ENCODE measurements around the gene KATNB1. TPM values are rescaled to one million over a fixed set of nuclear protein-coding genes. Genes with fewer than 3 reads are reported as not detected.
"Not testable (repeated sequence)": the region's sequence is repeated elsewhere in the genome, so short reads cannot be mapped to it uniquely, and the experiment has no call there.

The KATNB1 gene
- total RNA-seq, 1 experiment from 2014 or later, result 20.2 TPM

DNA sequence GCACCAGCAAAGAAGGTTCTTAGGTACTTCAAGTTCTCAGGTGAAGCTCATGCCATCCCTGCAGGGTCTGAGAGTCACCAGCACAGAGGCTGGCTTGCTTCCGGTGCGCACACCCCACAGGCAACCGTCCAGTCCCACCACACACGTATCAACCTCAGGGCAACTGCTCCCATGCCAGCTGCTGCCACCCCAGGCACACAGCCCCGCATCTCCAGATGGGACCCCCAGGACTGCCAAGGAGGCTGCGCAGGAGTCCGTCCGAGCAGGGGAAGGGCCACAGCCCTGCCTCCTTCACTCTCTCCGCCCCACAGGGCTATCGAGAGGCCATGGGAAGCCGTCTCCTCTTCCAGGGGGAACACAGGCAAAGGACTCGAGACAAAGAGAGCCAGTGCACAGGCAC is 53.4 kb downstream of the KATNB1 start:
- no peak for DNase-seq (ENCODE audit: low read depth, low spot score)
- in situ Hi-C loops (cut with HindIII; ENCODE audit: low pct_unique_long_range_greater_than_20kb, low sequenced_read_pairs), result no loop called here

DNA sequence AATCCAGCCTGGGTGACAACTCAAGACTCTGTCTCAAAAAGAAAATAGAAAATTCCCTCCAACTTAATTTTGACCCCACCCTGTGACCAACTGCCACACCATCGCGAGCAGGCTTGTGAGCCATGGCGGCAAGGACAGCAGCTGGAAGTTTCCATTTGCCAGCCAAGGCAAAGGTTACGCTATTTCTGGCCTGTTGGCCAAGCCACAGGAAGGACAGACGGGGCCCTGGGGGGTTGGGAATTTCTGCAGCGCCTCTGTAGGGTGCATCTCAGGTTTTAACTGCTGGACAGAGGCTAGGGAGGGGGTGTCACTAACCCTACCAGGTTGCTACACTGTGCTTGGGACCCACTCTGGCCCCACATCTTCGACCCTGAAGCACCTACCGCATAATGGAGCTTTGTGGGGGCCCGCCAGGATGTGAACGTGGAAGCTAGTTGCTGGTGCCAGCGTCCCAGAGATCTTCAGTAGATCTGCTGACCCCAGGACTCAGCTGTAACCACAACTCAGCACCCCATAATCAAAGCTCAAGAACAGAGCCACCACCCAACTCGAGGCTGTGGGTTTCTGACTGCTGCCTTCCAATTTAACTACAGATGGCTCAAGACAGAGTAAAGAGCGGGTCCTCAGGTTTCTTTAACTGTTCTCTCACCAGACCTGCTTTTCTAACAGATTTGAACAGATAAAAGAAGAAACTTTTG is 55.8 kb downstream of the KATNB1 start:
- in situ Hi-C loops (cut with HindIII; ENCODE audit: low pct_unique_long_range_greater_than_20kb, low sequenced_read_pairs), result no loop called here
- DNase-seq (ENCODE audit: low read depth, low spot score), result no peak

DNA sequence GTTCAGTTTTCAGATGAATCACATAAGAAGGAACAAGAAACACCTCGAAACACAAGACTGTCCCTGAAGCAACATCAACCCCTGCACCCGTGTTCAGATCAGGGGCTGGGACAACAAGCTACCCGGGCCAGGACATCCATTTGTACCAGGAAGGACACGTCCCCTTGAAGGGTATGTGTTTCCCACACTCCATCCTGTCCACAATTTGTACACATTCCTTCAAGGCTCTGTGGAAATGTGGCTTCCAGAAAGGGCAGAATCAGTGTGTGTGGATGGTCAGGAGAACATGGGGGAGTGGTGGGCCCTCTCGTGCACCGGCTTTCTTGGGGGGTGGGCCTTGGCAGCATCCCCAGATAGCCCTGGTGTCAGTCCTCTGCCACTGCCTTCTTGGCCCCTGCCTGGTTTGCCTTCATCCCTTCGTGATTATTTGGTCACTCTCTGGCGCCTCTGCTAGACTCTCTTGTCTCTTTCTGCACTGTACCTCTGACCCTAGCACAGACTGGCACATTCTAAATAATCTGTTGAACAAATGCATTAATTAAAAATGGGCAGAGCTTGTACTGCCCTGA is 56.4 kb downstream of the KATNB1 start:
- in situ Hi-C loops (cut with HindIII; ENCODE audit: low pct_unique_long_range_greater_than_20kb, low sequenced_read_pairs), result no loop called here

DNA sequence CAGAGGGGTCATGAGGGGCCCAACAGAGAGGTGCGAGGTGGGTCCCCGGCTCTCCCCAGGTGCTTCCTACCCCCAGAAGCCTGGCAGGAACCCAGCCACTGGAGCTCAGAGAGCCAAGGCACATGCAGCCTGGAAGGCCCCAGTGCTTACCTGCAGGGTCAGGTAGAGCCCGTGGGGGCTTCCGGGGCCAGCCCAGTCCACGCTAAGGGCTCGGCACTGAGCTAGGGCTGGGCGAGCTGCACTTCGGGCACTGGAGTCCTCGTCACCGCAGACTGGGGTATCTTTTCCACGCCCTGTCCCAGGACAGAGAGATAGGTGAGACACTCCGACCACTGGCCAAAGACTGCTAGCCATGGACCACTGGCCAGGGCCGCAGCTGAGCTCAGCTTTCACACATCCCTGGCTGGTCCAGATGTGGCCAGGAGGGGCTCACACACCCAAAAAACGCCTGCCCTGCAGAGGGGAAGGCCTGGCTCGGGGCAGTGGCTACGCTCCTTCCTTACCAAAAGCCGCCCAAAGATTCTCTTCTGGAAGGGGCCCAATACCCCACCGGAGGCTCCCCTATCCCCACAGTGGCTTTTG is 59.4 kb downstream of the KATNB1 start:
- no peak for DNase-seq (ENCODE audit: low read depth, low spot score)
- in situ Hi-C loops (cut with HindIII; ENCODE audit: low pct_unique_long_range_greater_than_20kb, low sequenced_read_pairs), result no loop called here

More for the DNA sequence above, 56.4 kb downstream of the KATNB1 start:
- DNase-seq (ENCODE audit: low read depth, low spot score), result no peak

DNA sequence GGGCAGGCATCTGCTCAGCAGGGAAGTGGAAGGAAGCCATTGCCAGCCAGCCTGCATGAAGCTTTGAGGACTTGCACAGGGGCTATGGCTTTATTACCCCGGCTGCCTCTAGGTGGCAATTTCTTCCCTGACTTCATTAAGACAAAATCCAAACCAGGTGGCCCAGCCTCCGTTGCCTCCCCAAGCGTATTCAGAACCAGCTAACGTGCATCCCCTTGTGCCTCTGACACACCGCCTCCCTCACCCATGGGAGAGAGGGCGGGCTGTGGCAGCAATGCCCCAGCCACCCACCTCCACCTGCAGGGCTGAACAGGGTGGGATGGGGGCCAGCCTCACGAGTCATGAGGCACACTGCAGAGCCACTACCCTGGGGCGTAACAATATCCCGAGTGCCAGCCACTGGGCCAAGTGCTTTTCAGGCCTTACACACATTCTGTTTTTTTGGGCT is 59.9 kb downstream of the KATNB1 start:
- in situ Hi-C loops (cut with HindIII; ENCODE audit: low pct_unique_long_range_greater_than_20kb, low sequenced_read_pairs), result no loop called here
- DNase-seq (ENCODE audit: low read depth, low spot score), result peak; percentile 64

DNA sequence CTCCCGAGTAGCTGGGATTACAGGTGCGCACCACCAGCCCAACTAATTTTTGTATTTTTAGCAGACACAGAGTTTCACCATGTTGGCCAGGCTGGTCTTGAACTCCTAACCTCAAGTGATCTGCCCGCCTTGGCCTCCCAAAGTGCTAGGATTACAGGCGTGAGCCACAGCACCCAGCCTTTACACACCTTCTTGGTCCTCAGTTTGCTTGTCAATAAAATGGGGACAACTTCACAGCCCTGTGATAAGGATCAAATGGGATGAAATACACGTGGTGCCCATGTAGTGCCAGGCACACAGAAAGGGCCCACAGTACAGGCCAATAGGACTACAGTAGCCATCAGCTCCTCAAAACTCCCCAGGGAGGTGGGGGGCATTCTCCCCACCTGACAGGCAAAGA is 60.4 kb downstream of the KATNB1 start:
- DNase-seq (ENCODE audit: low read depth, low spot score); in situ Hi-C loops (cut with HindIII; ENCODE audit: low pct_unique_long_range_greater_than_20kb, low sequenced_read_pairs): not testable (repeated sequence)

DNA sequence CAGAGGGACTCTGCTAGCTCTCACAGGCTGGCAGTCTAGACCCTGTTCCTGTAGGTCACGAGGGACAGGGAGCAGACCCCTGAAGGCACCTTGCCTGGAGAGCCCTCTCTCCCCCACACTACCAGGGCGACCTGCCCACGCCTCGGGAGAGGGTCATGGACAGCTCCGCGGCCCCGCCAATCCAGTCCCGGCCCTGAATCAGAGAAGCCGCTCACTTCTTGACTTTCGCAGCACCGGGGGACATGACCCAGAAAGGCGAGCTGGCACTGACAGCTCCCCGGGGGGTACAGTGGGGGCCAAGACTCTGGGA is 61.6 kb downstream of the KATNB1 start:
- no peak for DNase-seq (ENCODE audit: low read depth, low spot score)
- in situ Hi-C loops (cut with HindIII; ENCODE audit: low pct_unique_long_range_greater_than_20kb, low sequenced_read_pairs), result no loop called here

DNA sequence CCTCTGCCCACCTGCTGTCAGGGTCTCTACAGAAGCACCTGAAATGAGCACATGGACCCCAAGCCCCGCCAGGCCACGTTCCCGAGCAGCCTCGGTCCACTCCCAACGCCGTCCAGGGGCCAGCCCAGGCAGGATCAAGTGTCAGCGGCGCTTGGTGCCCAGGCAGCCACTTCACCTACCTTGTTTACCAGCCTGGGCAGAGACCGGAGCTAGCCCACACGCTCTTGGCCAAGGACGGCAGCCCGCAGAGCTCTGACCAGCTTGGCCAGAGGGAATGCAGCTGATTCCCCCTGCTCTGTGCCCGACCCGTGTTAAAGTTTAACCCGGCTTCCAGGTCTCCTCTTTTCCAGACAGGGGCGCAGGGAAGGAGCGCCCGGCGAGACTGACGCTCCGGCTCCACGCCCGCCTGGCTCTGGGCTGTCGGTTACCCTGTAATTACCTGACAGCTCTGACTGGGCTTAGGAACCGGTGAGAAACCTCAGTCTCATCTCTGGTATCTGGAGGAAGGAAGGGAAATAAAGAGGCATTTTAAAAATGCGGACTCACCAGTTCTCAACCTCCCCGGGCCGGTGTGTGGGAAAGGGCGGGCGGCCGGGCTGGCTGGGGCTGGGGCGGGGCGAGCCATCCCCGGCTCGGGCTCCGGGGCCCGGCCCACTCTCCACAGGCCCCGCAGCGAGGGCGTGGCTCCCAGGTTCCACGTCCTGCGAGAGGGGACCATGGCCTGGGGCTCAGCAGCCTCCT is 62.1 kb downstream of the KATNB1 start:
- in situ Hi-C loops (cut with HindIII; ENCODE audit: low pct_unique_long_range_greater_than_20kb, low sequenced_read_pairs), result no loop called here

DNA sequence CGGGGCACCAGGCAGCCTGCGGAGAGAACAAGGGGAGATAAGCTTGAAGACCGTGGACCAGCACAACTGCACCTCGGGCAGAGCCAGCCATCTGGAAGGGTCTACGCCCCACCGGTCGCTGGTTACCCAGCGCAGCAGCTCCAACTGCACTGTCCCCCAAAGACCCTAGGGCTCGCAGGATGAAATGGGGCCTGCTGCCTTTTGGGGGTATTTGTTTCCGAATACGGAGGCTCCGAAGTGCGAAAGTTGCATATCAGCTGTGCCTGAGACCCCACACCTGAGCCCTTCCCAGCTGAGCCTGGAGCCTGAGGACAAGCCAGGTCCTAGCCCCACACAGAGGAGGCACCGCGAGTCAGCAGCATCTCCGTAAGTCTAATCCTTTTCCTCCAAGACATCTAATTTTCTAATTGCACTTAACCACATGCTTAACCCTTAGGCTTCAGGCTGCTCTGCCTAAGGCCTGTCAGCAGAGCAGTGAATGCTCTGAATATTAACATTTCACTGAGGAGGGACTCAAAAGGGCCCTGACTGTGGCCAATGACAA is 62.8 kb downstream of the KATNB1 start:
- no peak for DNase-seq (ENCODE audit: low read depth, low spot score)
- in situ Hi-C loops (cut with HindIII; ENCODE audit: low pct_unique_long_range_greater_than_20kb, low sequenced_read_pairs), result no loop called here

More for the DNA sequence above, 62.1 kb downstream of the KATNB1 start:
- no peak for DNase-seq (ENCODE audit: low read depth, low spot score)

DNA sequence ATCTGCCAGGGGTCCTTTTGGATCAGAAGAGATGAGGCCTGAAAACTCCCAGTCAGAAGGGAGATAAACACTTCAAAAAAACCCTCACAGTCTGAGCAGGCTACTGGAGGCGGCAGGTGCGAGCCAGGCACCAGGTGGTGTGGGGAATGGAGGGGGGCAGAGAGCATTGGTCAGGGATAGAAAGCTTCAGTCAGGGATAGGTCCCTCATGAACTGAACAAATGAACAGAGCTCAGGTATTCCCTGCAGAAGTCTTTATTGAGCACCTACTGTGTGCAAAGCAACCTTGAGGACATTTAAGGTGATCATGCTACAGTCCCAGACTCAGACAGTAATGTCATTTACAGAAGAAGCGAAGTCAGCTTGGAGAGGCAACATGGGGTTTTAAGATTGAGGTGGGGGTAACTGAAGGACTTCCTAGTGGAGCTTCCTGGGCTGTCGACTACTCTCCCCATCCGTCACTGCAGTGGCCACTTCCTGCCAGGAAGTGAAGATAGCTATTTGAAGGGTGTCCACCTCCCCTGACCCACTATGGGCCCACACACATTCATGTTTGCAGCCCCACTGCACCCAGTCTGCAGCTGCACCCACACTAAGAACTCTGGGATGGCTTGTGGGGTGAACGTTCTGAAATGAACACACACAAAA is 63.5 kb downstream of the KATNB1 start:
- in situ Hi-C loops (cut with HindIII; ENCODE audit: low pct_unique_long_range_greater_than_20kb, low sequenced_read_pairs), result no loop called here
- DNase-seq (ENCODE audit: low read depth, low spot score), result no peak

DNA sequence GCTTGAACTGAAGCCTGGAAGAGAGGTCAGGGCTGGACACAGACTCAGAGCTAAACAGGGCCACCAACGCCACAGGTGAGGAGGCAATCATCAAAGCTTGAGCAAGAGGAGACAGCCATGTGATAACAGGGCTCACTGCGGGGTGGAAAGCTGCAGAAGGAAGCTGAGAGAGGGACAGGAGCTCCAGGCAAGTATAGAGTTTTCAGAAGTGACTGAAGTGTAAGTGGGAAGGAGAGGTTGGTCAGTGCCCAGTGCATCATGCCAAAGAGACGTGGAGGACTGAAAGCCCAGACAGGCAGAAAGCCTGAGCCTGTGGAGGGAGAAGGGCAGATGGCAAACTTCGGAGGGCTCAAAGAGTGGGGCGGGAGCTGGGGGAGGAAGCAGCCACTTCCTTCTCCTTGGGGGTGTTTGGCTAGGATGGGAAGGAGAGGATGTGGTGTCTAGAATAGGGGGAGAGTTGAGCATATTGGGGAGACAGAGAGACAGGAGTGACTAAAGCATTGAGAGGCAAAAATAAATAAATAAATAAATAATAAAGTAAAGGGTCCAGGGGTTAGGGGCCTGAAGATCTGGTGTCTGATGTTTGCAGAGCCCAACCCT is 64.1 kb downstream of the KATNB1 start:
- in situ Hi-C loops (cut with HindIII; ENCODE audit: low pct_unique_long_range_greater_than_20kb, low sequenced_read_pairs), result no loop called here
- DNase-seq (ENCODE audit: low read depth, low spot score), result no peak

DNA sequence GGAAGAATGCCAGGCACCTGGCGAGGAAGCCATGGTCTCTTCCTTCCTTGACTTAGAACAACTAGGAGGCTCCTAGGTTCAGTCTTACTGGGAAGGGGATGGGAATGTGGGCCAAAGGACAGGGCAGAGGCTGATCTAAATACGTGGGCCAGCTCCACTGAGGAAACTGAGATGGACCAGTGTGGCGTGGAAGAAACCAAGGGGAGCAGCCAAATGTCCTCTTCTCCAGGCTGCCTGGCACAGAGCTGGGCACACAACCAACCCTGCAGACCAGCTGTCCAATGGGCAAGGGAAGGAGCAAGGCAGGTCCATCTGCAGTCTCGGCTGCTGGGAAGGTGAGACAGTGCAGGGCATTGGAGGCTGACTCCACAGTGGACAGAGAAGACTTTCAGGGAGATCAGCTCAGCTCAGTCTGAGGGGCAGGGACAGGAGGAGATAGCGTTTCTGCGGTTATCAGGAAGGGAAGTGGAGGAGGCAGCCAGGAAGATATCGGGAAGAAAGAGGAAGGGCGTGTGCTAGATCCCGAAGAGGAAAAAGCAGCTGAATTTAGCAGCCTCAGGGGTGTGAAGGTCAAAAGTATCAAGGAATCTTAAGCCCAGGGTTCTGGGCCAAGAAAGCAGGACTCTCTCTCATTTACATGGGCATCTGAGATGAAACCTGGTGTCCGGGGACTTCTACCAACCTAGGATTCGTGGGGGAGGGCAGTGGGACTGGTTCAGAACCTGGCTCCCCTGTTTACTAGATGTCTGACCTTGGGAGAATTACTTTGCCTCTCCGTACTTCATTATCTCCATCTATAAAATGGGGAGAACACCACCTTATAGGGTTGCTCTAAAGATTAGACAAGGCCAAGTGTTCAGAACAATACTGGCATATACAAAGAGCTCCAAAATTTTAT is 64.9 kb downstream of the KATNB1 start:
- no peak for DNase-seq (ENCODE audit: low read depth, low spot score)
- in situ Hi-C loops (cut with HindIII; ENCODE audit: low pct_unique_long_range_greater_than_20kb, low sequenced_read_pairs), result no loop called here

DNA sequence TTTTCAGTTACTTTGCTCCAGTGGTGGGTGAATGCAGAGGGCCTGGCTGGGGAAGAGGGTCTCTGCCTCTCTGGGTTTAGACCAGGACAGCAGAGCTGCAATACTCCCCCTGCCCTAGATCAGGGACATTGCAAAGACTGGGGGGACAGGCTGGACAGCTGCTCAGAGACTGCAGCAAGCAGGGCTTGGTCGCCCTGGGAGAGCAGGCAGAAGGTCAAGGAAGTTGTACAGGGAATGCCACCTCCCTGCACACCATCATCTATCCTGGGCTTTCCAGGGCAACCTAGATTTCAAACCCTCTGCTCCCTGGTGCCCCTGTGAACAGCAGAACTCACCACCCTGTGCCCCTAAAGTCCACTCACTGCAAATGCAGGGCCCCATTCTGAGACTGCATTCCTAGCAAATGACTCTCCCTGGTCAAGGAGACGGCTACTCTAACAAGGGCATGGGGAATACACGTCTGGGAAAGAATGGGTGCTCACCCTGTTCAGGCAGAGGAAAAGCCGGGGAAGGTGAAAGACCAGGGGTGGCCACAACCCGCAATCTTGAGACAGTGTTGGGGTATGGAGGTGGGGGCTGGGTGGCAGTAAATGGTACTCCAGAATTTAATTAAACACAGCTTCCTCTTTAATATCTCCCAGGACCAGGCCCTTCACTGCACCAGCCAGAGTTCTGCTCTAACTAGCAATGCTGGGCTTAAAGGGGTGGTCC is 65.7 kb downstream of the KATNB1 start:
- peak; percentile 13 for DNase-seq (ENCODE audit: low read depth, low spot score)
- in situ Hi-C loops (cut with HindIII; ENCODE audit: low pct_unique_long_range_greater_than_20kb, low sequenced_read_pairs), result no loop called here

DNA sequence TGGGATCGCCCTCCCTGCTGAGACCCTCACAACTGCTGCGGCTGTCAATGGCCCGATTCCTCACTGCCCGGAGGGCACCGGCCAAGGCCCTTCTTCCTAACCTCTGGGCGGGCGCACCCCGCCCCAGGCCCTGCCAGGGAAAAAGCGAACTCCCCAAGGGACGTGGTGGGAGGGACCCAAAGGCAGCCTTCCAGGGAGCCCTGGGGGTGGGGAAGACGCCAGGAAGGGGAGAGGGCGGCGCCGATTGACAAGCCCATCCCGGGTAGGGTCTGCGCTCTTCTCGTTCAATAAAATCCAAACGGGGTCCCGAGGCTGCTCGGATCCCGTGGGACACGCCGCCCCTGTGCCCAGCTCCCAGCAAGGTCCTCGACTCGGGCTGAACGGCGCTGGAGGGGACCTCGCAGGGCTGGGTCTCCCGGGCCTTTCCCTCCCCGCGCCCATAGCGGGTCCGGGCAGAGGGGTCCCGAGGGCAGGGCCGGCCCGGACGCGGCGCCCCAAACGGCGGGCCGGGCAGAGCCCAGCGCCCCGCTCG is 66.3 kb downstream of the KATNB1 start:
- DNase-seq (ENCODE audit: low read depth, low spot score), result no peak

DNA sequence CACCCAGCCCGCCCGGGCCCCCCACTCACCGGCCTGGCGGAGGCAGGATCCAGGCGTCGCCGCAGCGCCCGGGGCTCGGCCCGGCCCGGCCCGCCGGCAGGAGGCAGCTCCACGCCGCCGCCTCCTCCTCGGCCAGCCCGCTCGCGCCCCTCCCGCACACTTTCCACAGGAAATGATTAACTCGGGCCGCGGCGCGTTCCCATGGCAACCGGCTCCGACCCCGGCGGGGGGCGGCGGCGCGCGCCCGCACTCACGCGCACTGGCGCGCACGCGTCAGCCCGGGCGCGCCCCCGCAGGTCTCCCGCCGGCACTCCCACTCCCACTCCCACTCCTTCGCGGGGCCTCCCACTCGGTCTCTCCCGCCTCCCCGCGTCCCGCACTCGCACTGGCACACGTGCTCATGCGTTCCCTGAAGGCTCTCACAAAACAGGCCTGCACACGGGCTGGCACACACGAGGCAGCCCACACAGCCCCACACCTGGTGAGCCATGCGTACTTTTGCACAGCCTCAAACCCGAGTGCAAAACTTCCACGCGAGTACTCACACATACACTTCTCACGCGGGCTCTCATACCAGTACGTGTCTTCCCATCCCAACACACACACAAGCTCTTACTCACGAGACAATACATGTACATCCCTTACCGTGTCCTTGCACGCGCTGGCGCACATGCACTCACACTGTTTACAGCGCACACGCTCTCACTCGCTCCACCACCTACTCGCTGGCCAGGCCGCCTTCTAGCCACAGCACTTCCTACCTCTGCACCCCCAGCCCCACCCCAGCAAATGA is 67.0 kb downstream of the KATNB1 start, which contains the start of gene KIFC3:
KIFC3 (minus strand) TSS at position 151 of the 793 bp plus-strand sequence. CDS start 4,248 bp downstream, outside the sequence.
- peak; percentile 71 for DNase-seq (ENCODE audit: low read depth, low spot score)
- in situ Hi-C loops (cut with HindIII; ENCODE audit: low pct_unique_long_range_greater_than_20kb, low sequenced_read_pairs), result no loop called here

More for the DNA sequence above, 66.3 kb downstream of the KATNB1 start:
- in situ Hi-C loops (cut with HindIII; ENCODE audit: low pct_unique_long_range_greater_than_20kb, low sequenced_read_pairs), result no loop called here
